Measurements from ENCODE around the gene NEDD4.
"Not testable (repeated sequence)": the region's sequence is repeated elsewhere in the genome, so short reads cannot be mapped to it uniquely, and the experiment has no call there.

The NEDD4 gene

GRCh38 chr15:56006371-56006770, 13.0 kb upstream of the NEDD4 start:
- not testable (repeated sequence) for DNase-seq (ENCODE audit: low read depth in 2 of 2)

GRCh38 chr15:56004281-56004680, 10.9 kb upstream of the NEDD4 start:
- not testable (repeated sequence) for DNase-seq (ENCODE audit: low read depth in 2 of 2)

- DNase-seq (ENCODE audit: low read depth in 2 of 2) = not testable (repeated sequence)
Observed at GRCh38 chr15:56003777-56004176, 10.4 kb upstream of the NEDD4 start.

- DNase-seq (ENCODE audit: low read depth in 2 of 2) = not testable (repeated sequence)
Observed at GRCh38 chr15:56003277-56003676, 9.9 kb upstream of the NEDD4 start.

- DNase-seq (ENCODE audit: low read depth in 2 of 2) = no peak
Observed at GRCh38 chr15:56001471-56002078, 8.2 kb upstream of the NEDD4 start.

GRCh38 chr15:55999658-56000057, 6.2 kb upstream of the NEDD4 start:
- no peak for DNase-seq (ENCODE audit: low read depth in 2 of 2)

- no peak for DNase-seq (ENCODE audit: low read depth in 2 of 2)
Observed at GRCh38 chr15:55998478-55998877, 5.1 kb upstream of the NEDD4 start.

- DNase-seq (ENCODE audit: low read depth in 2 of 2) = no peak
Observed at GRCh38 chr15:55993804-55994560, 570 bp upstream of the NEDD4 start.

GRCh38 chr15:55992769-55993110, 672 bp downstream of the NEDD4 start:
- no peak for DNase-seq (ENCODE audit: low read depth in 2 of 2)

GRCh38 chr15:55991802-55992768, 1.3 kb downstream of the NEDD4 start:
- no peak for DNase-seq (ENCODE audit: low read depth in 2 of 2)

- DNase-seq (ENCODE audit: low read depth in 2 of 2) = no peak
Observed at GRCh38 chr15:55990998-55991397, 2.4 kb downstream of the NEDD4 start.

- DNase-seq (ENCODE audit: low read depth in 2 of 2) = no peak
Observed at GRCh38 chr15:55990516-55990915, 2.9 kb downstream of the NEDD4 start.

- DNase-seq (ENCODE audit: low read depth in 2 of 2) = no peak
Observed at GRCh38 chr15:55989383-55989782, 4.0 kb downstream of the NEDD4 start.

- DNase-seq (ENCODE audit: low read depth in 2 of 2) = no peak
Observed at GRCh38 chr15:55981582-55982249, 11.7 kb downstream of the NEDD4 start.

- DNase-seq (ENCODE audit: low read depth in 2 of 2) = no peak
Observed at GRCh38 chr15:55980511-55980910, 12.9 kb downstream of the NEDD4 start.

- no peak for DNase-seq (ENCODE audit: low read depth in 2 of 2)
Observed at GRCh38 chr15:55977231-55977630, 16.2 kb downstream of the NEDD4 start.

- DNase-seq (ENCODE audit: low read depth in 2 of 2) = no peak
Observed at GRCh38 chr15:55970286-55970685, 23.1 kb downstream of the NEDD4 start.

GRCh38 chr15:55969582-55969981, 23.8 kb downstream of the NEDD4 start:
- no peak for DNase-seq (ENCODE audit: low read depth in 2 of 2)

GRCh38 chr15:55968923-55969322, 24.5 kb downstream of the NEDD4 start:
- DNase-seq (ENCODE audit: low read depth in 2 of 2) = no peak

GRCh38 chr15:55965091-55965490, 28.3 kb downstream of the NEDD4 start:
- DNase-seq (ENCODE audit: low read depth in 2 of 2) = no peak

- DNase-seq (ENCODE audit: low read depth in 2 of 2) = no peak
Observed at GRCh38 chr15:55960946-55961345, 32.5 kb downstream of the NEDD4 start.

All from activated CD4-positive, alpha-beta T cell treated with anti-CD3 and anti-CD28 coated beads for 24 hours (primary cell).